Bronchial epithelial cell (primary cell): ENCODE measurements around the gene SLCO1B1. TPM values are rescaled to one million over a fixed set of nuclear protein-coding genes. Genes with fewer than 3 reads are reported as not detected.

ENCODE experiments used
- DNase-seq: peaks from one replicate; pipeline ENCODE4 v3.0.0-alpha.2; 2010; ENCODE audit warnings: low read depth
- FAIRE-seq: peaks from 2 replicates; lab custom pipeline; 2011; peaks lifted over from hg19 to GRCh38; lab: Jason Lieb, UNC
- H3K27me3 ChIP-seq: 2 replicates; pipeline ENCODE4 v1.5.1; 2011; ENCODE audit warnings: low read length; ENCODE audit not compliant: control insufficient read depth, insufficient read depth
- H3K36me3 ChIP-seq: 2 replicates; pipeline ENCODE4 v1.5.1; 2011; ENCODE audit warnings: low read length; ENCODE audit not compliant: control insufficient read depth, insufficient read depth
- H3K4me3 ChIP-seq: 2 replicates; pipeline ENCODE4 v1.5.1; 2011; ENCODE audit warnings: mild to moderate bottlenecking, low read depth, low read length, control low read depth
- CTCF ChIP-seq: IDR thresholded peaks from 2 replicates; pipeline ENCODE4 v1.5.1; 2011; ENCODE audit warnings: mild to moderate bottlenecking, moderate library complexity, low read length, control low read depth, inconsistent platforms; ENCODE audit not compliant: insufficient read depth, severe bottlenecking
- total RNA-seq: library from RNA; depleted of rRNA; stranded (reverse); fragments of >200 nt; gene quantifications from 2 replicates; pipeline ENCODE4 v1.2.1, GENCODE V29; 2014

SLCO1B1 gene
- total RNA-seq, 1 donor from 2014 or later, result not detected

GRCh38 chr12:21223930-21224329 lies 92.9 kb downstream of the SLCO1B1 start:
- H3K4me3 ChIP-seq, result no peak overlapping the region
- no peak for TF ChIP-seq CTCF
- no peaks in the 10 kb centered on the region for H3K27me3 ChIP-seq
- DNase-seq, result no peak
- H3K36me3 ChIP-seq, result no peaks in the 10 kb centered on the region
- no peak for FAIRE-seq

GRCh38 chr12:21234395-21234794 lies 103.4 kb downstream of the SLCO1B1 start:
- H3K27me3 ChIP-seq, result no peaks in the 10 kb centered on the region
- H3K4me3 ChIP-seq, result no peak overlapping the region
- H3K36me3 ChIP-seq, result no peaks in the 10 kb centered on the region
- FAIRE-seq (no peak), DNase-seq (no peak)
- no peak for TF ChIP-seq CTCF

GRCh38 chr12:21239866-21240265 lies 108.9 kb downstream of the SLCO1B1 start:
- H3K36me3 ChIP-seq, result no peaks in the 10 kb centered on the region
- no peak overlapping the region for H3K4me3 ChIP-seq
- no peak for FAIRE-seq
- DNase-seq, result no peak
- TF ChIP-seq CTCF, result no peak
- no peaks in the 10 kb centered on the region for H3K27me3 ChIP-seq

- no peak for FAIRE-seq
- Histone ChIP-seq H3K4me3 (no peak overlapping the region), H3K27me3 (no peaks in the 10 kb centered on the region), H3K36me3 (no peaks in the 10 kb centered on the region)
- TF ChIP-seq CTCF, result no peak
- DNase-seq, result peak; percentile 35
These were observed 117.7 kb downstream of the SLCO1B1 start for GRCh38 chr12:21248679-21249078.

- TF ChIP-seq CTCF, result no peak
- FAIRE-seq, result no peak
- H3K27me3 ChIP-seq, result no peaks in the 10 kb centered on the region
These were observed 121.1 kb downstream of the SLCO1B1 start for GRCh38 chr12:21252070-21252469.

GRCh38 chr12:21257172-21257571 lies 126.2 kb downstream of the SLCO1B1 start:
- DNase-seq, result no peak
- no peaks in the 10 kb centered on the region for H3K36me3 ChIP-seq
- no peak for FAIRE-seq
- H3K4me3 ChIP-seq, result no peak overlapping the region
- TF ChIP-seq CTCF, result no peak
- no peaks in the 10 kb centered on the region for H3K27me3 ChIP-seq

More at GRCh38 chr12:21252070-21252469, 121.1 kb downstream of the SLCO1B1 start:
- no peak for DNase-seq
- H3K36me3 ChIP-seq, result no peaks in the 10 kb centered on the region
- H3K4me3 ChIP-seq, result no peak overlapping the region
